ENCODE results near the gene SLX1A. TPM values are rescaled to one million over a fixed set of nuclear protein-coding genes. Genes with fewer than 3 reads are reported as not detected.
"Not testable (repeated sequence)": the region's sequence is repeated elsewhere in the genome, so short reads cannot be mapped to it uniquely, and the experiment has no call there.

Gene SLX1A
- total RNA-seq, 1 experiment from 2014 or later, result 57.9 TPM

DNA sequence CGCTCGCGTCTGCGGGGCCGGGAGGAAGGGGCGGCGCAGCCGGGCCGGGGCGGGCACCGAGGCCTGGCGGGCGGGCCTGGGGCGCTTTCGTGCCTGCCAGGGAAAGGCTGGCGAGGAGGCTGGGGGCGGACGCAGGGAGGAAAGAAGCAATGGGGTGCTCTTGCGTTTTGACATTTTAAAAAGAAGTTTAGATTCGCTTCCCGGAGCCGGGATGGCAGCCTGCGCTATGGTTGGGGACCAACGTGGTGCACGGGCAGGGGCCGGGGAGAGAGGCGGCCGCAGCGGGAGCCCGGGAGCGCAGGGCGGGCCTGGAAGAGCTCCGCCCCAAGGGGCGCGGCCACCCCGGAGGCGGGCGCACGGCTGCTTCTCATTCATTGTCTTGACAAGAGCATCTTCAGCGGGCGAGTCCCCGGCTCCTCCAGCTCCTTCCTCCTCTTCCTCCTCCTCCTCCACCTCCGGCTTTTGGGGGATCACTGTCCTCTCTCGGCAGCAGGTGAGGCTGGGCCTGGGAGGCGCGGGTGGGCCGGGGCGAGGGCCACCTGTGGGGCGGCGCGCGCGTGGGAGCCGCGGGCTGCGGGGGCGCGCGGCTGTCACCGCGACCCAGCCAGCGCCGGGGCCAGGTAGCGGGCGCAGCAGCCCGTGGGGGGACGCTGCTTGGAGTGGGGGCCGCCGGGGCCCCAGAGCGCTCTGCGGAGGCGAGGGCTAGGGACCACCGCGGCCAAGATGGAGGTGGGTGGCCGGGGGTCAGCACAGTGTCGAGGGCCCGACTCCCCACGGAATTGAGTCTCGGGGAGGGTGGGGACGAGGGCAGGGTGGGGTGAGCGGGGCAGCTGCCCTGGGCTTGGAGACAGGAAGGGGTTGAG, 10.2 kb upstream of the SLX1A start, which contains the start of gene CORO1A:
TSS of gene CORO1A (plus strand) at position 370 of the 863 bp plus-strand sequence. CDS start 1,608 bp downstream, outside the sequence.
- in situ Hi-C loops (cut with HindIII; ENCODE audit: low sequenced_read_pairs), result no loop called here
- peak; percentile 93 for DNase-seq (ENCODE audit: low spot score)

- DNase-seq (ENCODE audit: low spot score), result peak; percentile 59
- in situ Hi-C loops (cut with HindIII; ENCODE audit: low sequenced_read_pairs), result no loop called here
Measured at GRCh38 chr16:30184096-30184890, 9.4 kb upstream of the SLX1A start.

DNA sequence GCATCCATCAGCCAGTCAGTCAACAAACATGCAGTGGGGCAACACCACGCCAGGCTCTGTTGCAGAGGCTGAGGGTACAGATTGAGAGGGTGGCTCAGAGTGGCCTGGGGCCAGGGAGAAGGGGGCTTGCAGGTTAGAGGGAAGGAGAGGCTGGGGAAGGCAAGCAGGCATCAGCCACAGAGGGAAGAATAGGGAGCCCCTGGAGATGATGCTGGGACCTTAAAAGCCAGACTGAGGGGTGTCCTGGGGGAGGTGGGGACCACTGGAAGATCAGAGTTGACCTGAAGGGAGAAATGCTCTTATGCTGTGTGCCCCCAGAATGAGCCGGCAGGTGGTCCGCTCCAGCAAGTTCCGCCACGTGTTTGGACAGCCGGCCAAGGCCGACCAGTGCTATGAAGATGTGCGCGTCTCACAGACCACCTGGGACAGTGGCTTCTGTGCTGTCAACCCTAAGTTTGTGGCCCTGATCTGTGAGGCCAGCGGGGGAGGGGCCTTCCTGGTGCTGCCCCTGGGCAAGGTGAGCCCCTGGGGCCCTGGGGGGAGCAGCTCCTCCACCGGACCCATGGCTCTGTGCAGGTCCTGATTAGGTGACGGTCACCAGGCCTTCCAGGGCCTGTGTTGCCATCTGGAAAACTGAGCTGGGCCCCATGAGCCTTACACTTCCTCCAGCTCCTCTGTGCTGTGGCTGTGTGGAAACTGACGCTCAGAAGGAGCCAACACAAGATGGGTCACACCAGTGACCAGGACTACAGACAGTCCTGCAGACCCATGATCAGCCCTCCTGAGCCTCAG, 8.6 kb upstream of the SLX1A start:
- in situ Hi-C loops (cut with HindIII; ENCODE audit: low sequenced_read_pairs), result no loop called here
- no peak for DNase-seq (ENCODE audit: low spot score)

DNA sequence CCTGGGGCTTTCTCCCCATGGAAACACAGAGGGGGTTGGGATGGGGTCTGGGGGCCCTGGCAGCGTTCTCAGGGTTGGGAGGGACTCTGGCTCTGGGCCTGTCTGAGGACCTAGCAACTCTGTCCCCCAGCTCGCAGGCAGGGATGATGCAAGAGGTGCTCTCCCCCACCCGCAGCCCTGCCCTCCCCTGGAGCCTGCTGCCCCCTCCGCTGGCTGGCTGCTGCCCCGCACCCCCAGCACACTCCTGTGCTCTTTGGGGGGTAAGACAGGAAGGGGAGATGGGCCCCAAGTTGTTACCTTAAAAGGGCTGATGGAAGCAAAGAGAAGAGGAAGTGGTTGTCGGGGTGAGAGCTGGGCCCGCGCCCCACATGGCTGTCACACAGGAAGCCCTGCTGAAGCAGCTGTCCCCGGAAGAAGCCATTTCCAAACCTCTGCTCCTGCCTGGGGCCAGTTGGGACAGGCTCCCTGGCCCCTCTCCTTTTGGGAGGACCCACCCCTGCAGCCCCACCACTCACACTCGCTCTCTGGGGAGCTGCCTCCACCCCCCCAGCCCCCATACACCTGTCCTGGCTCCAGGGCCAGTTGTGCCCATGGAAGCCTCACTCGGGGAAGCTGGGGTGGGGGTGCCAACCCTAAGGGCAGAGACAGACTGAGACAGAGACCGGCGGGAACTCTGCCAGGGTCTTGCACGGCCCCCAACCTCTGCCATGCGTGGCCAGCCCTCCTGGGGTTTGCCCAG, 7.8 kb upstream of the SLX1A start:
- DNase-seq (ENCODE audit: low spot score), result no peak
- in situ Hi-C loops (cut with HindIII; ENCODE audit: low sequenced_read_pairs), result no loop called here

GRCh38 chr16:30186444-30186781, 7.3 kb upstream of the SLX1A start:
- no peak for DNase-seq (ENCODE audit: low spot score)
- in situ Hi-C loops (cut with HindIII; ENCODE audit: low sequenced_read_pairs), result no loop called here

GRCh38 chr16:30186782-30187555, 6.7 kb upstream of the SLX1A start:
- in situ Hi-C loops (cut with HindIII; ENCODE audit: low sequenced_read_pairs), result no loop called here
- DNase-seq (ENCODE audit: low spot score), result peak; percentile 23

DNA sequence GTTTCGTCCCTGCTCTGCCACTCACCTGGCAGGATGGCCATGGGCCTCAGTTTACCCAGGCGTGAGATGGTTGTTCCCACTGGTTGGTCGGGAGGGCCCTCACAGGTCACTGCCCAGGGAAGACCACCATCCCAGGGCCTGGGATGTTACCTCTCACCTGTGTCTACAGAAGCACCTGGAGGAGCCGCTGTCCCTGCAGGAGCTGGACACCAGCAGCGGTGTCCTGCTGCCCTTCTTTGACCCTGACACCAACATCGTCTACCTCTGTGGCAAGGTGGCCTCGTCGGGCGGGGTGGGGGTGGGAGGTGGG, 6.2 kb upstream of the SLX1A start:
- no peak for DNase-seq (ENCODE audit: low spot score)
- in situ Hi-C loops (cut with HindIII; ENCODE audit: low sequenced_read_pairs), result no loop called here

- DNase-seq (ENCODE audit: low spot score), result no peak
- in situ Hi-C loops (cut with HindIII; ENCODE audit: low sequenced_read_pairs), result no loop called here
Measured at GRCh38 chr16:30187971-30188561, 5.6 kb upstream of the SLX1A start.

DNA sequence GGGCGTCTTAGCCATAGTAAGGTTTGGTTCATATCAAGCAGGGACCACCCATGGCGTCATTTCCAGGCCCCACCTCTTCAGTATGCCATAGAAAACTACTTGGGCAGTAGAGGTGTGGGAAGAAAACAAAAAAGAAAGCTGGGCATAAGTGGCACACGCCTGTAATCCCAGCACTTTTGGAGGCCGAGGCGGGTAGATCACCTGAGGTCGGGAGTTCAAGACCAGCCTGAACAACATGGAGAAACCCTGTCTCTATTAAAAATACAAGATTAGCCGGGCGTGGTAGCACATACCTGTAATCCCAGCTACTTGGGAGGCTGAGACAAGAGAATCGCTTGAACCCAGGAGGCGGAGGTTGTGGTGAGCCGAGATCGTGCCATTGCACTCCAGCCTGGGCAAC, 2.5 kb upstream of the SLX1A start:
- DNase-seq (ENCODE audit: low spot score); in situ Hi-C loops (cut with HindIII; ENCODE audit: low sequenced_read_pairs): not testable (repeated sequence)

- DNase-seq (ENCODE audit: low spot score); in situ Hi-C loops (cut with HindIII; ENCODE audit: low sequenced_read_pairs): not testable (repeated sequence)
Measured at GRCh38 chr16:30193098-30193497, 577 bp upstream of the SLX1A start.

- DNase-seq (ENCODE audit: low spot score); in situ Hi-C loops (cut with HindIII; ENCODE audit: low sequenced_read_pairs): not testable (repeated sequence)
Measured at GRCh38 chr16:30194172-30194925, 674 bp downstream of the SLX1A start.

DNA sequence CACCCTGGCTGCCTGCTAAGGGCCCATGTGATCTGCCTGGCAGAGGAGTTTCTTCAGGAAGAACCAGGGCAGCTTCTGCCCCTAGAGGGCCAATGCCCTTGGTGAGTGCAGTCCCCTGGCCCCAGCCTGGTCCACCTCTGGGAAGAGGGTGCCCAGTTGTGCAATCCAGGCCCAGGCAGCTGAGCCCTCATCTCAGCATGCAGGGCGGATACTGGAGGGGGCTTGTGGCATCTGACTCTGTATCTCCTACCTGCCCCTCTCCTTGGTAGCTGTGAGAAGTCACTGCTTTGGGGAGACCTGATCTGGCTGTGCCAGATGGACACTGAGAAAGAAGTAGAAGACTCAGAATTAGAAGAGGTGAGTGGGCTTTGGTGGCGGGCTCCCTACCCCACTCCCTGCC, 3.3 kb downstream of the SLX1A start:
- in situ Hi-C loops (cut with HindIII; ENCODE audit: low sequenced_read_pairs); DNase-seq (ENCODE audit: low spot score): not testable (repeated sequence)

- in situ Hi-C loops (cut with HindIII; ENCODE audit: low sequenced_read_pairs), result not testable (repeated sequence)
Measured at GRCh38 chr16:30199049-30199448, 5.4 kb downstream of the SLX1A start, which contains the start of gene SULT1A3. Gene SULT1A3 (plus strand): TSS chr16:30199255. CDS start chr16:30200729, 1,474 bp downstream.

DNA sequence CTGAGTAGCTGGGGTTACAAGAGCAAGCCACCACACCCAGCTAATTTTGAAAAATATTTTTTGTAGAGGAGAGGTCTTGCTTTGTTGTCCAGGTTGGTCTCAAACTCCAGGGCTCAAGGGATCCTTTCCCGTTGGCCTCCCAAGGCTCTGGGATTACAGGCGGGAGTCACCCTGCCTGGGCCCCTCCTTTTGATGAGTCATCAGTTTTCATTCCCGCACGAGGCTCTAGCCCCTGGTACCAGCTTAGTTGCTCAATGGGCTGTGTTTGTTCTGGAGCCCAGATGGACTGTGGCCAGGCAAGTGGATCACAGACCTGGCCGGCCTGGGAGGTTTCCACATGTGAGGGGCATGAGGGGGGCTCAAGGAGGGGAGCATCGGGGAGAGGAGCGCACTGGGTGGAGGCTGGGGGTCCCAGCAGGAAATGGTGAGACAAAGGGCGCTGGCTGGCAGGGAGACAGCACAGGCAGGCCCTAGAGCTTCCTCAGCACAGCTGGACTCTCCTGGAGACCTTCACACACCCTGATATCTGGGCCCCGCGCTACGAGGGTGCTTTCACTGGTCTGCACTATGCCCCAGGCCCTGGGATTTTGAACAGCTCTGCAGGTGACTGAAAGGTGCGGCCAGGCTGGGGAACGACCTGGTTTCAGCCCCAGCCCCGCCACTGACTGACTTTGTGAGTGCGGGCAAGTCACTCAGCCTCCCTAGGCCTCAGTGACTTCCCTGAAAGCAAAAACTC, 6.1 kb downstream of the SLX1A start:
- in situ Hi-C loops (cut with HindIII; ENCODE audit: low sequenced_read_pairs); DNase-seq (ENCODE audit: low spot score): not testable (repeated sequence)

More at GRCh38 chr16:30199049-30199448, 5.4 kb downstream of the SLX1A start, which contains the start of gene SULT1A3:
- not testable (repeated sequence) for DNase-seq (ENCODE audit: low spot score)

DNA sequence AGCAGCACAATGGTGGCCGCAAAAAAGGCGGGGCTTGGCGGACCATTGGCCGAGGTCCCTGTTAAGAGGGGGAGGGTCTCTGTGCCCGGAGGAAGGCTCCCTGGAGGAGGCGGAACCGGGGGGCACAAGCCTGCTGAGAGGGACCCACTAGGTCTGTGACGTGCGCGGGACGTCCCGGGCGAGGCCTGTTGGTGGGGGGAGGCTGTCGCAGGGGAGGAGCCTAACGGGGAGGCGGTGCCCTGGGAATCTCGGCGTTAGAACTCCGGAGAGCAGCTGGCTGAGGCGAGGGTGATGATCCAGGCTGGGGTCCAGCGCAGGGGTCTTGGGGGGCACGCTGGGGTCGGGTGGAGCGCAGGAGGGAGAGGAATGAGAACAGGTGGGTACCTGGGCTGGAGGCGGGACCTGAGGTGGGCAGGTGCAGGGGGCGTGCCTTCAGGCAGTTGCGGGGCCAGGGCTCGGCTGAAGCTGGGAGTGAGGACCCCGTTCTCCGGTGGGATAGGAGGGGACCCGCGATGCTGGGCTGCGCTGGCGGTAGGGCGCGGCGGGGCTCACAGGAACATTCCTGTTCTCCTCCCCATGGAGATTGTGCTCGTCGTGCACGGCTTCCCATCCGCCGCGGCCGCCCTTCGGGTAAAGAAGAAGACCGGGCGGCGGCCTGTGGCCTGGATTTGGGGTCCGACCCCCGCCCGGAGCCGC, 12.0 kb downstream of the SLX1A start:
- in situ Hi-C loops (cut with HindIII; ENCODE audit: low sequenced_read_pairs); DNase-seq (ENCODE audit: low spot score): not testable (repeated sequence)

GRCh38 chr16:30206252-30206651, 12.6 kb downstream of the SLX1A start:
- in situ Hi-C loops (cut with HindIII; ENCODE audit: low sequenced_read_pairs); DNase-seq (ENCODE audit: low spot score): not testable (repeated sequence)

Measured in G401 (cell line).